GM10847 (cell line): ENCODE data around the gene UAP1L1.

Experiments
- POLR2A ChIP-seq: IDR thresholded peaks from 2 replicates; pipeline ENCODE4 v1.6.1; 2011; ENCODE audit not compliant: insufficient read length; ENCODE audit errors: extremely low read depth

UAP1L1 gene

DNA sequence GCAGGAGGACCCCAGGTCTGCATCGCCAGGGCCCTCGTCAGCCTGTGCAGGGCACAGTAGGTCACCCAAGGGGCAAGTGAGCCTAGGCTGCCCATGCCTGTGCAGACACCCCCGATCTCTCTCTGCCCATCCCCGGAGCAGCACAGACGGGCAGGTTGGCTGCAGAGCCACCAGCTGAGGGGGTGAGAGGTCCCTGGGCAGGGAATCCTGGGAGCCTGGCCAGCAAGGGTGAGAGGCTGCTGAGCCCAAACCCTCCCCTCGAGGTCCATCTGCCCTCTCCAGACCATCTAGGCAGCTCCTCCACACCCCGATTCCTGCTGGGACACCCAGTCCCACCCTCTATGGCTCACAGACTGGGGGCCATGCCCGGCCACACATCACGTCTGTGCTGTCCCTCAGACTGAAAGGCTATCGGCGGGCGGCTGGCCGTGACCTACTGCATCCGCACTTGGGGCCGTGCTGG is 40.0 kb downstream of the UAP1L1 start:
- TF ChIP-seq POLR2A: no peak

DNA sequence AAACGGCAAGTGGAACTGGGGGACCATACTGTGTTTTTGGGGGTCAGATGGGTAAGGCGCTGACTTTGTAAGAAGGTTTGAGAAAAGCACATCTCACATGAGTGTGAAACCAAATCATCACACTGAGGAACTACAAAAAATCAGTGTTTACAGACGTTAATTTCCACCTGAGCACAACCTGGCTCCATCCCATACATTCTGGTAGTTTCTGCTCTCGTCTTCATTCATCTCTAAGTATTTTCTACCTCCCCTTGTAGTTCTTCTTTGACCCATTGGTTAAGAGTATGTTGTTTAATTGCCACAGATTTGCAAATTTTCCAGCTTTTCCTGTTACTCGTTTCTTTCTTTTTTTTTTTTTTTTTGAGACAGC is 46.1 kb downstream of the UAP1L1 start:
- no peak for TF ChIP-seq POLR2A

DNA sequence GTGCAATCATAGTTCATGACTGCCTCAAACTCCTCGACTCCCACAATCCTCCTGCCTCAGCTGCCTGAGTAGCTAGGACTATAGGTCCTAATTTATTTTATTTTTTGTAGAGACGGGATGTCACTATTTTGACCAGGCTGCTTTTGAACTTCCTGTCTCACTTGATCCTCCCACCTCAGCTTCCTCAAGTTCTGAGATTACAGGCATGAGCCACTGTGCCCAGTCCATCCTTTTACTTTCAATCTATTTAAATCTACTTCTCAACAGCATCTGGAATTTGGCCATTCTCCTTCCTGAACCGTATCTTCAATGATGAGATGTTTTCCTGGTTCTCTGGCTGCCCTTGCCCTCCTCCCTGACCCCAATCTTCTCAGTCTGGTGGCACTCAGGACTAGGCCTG is 49.5 kb downstream of the UAP1L1 start:
- TF ChIP-seq POLR2A: no peak

DNA sequence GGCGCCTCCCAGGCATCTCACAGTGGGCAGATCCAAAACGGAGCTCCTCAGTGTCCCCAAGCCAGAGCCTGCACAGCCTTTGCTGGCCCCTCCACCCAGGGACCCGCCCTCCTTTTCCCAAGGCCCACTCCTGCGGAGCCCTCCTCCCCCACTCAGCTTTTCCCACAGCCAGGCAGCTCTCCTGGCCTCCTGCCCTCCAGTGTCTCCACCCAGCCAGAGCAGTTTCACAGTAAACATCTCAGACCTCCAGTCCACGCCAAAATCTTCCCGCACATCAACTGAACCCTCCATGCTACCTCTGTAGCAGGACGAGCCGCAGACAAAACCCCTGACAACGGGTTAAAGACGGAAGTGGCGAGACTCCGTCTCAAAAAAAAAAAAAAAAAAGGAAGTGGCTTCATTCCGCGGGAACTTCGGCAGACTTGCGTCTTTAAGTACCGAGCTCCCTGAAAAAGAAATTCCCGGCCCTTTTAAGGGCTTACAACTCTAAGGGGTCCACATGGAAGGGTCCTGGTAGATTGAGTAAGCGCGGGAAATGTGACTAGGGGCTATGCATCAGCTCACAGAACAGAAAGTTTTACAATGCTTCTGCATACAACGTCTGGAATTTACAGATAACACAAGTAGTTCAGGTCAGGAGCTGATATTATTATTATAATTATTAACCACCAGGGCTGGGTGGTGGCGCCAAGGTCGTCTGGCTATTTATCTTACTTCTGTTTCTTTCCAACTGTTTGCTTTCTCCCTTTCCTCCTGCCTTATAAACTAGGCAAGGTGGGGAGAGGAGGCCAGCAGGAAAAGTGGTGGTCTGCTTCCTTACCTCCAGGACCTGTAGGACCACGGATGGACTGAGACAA is 50.2 kb downstream of the UAP1L1 start:
- no peak for TF ChIP-seq POLR2A

DNA sequence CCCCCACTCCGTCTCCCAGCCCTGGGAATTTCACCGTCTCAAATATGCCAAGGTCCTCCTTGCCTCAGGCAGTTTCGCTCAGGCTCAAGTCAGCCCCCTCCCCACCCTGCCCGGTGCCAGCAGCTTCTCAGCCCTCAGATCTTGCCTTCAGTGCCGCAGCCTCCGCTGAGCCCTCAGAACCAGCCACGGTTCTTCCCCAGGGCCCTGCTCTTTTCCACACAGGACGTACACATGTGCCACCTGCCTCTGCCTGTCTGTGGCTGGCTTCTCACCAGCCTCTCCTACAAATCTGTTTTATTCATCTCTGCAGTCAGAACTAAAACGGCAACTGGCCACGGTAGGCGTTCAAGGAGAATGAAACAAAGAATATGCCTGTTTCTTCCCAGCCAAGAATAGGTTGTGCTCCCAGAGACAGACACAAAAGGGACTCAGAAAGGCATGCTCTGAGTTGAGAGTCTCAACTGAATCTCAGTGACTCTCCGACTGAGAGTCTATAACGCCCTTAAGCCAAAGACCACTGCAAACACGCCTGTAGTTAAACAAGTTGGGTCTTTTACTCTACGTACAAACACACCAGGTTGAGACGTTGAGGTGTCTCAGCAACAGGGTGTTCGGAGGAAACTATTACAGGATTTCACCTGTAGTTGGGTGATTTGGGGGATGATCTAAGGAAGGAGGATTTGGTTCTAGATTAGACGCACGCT is 51.0 kb downstream of the UAP1L1 start:
- TF ChIP-seq POLR2A: no peak

DNA sequence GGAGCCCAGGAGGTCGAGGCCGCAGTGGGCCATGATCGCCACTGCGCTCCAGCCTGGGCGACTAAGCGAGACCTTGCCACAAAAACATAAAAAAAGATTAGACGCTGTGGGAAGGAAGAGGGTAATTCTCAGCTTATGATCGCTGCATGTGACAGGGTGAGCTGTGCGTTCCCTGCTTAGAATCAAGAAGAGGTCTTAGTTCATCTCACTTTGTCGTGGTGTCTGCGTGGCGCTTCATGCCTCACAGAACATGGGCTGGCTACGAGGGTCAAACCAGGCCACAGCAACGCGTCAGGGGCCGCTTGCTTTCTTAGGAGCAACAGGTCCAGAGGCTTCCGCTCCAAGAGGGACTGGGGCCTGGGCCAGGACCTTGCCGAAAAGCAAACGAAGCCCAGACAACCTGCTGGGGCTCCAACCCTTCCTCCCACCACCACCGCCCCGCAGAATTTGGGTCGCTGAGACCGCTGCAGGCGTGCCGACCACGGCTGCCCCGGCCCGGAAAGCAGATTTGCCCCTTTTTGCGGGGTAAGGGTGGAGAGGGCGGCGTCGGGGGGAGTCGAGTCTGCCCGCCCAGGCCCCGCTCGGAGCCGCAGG is 51.6 kb downstream of the UAP1L1 start:
- no peak for TF ChIP-seq POLR2A

GRCh38 chr9:137129456-137130175 is 52.3 kb downstream of the UAP1L1 start:
- TF ChIP-seq POLR2A: peak; percentile 73

GRCh38 chr9:137130176-137130755 is 52.9 kb downstream of the UAP1L1 start:
- TF ChIP-seq POLR2A: no peak
